Psoas muscle (tissue), 8 donors: ENCODE data around the gene TSSC4. TPM values are rescaled to one million over a fixed set of nuclear protein-coding genes. Genes with fewer than 3 reads are reported as not detected.

Experiments used
- ATAC-seq, 4 donors: fragments of 200-7000 bp; cut with Tn5 transposase; one replicate each; pipeline ENCODE4 v1.9.1; 2020; ENCODE audit warnings: moderate library complexity in 3 of 4, mild to moderate bottlenecking in 2 of 4
- DNase-seq, 2 donors: peaks; one replicate each; pipeline ENCODE4 v3.0.0-alpha.2; 2020
- H3K27ac ChIP-seq: fragments of 200-600 bp; one replicate; pipeline ENCODE4 v1.8.0; 2022
- H3K27me3 ChIP-seq, 3 donors: fragments of 200-600 bp in 1 of 3; one replicate each; pipeline versions ENCODE4 v1.6.1 to v1.8.0; 2013 to 2022; ENCODE audit warnings: low read length in 2 of 3, mild to moderate bottlenecking in 2 of 3, moderate library complexity in 1 of 3; ENCODE audit not compliant: insufficient read depth in 3 of 3
- H3K36me3 ChIP-seq, 2 donors: fragments of 200-600 bp in 1 of 2; one replicate each; pipeline versions ENCODE4 v1.6.1 to v1.8.0; 2013 to 2022; ENCODE audit warnings: low read depth in 1 of 2, mild to moderate bottlenecking in 1 of 2, moderate library complexity in 1 of 2; ENCODE audit not compliant: insufficient read depth in 1 of 2
- H3K4me1 ChIP-seq: fragments of 200-600 bp; one replicate; pipeline ENCODE4 v1.8.0; 2022
- H3K4me3 ChIP-seq: fragments of 200-600 bp; one replicate; pipeline ENCODE4 v1.8.0; 2022; ENCODE audit warnings: mild to moderate bottlenecking
- H3K9me3 ChIP-seq: fragments of 200-600 bp; one replicate; pipeline ENCODE4 v1.8.0; 2022
- CTCF ChIP-seq: fragments of 200-600 bp; IDR thresholded peaks from one replicate; pipeline ENCODE4 v1.8.0; 2022; ENCODE audit warnings: antibody characterized with exemption
- WGBS, 3 donors: extraction: QIAGEN DNeasy Blood & Tissue Kit; methylation state at CpG; one replicate each; pipeline versions ENCODE4 v1.1.6 to v1.1.7; 2013; 5-methylcytosine and 5-hydroxymethylcytosine counted together
- intact Hi-C, 2 donors: fragments of 100-400 bp; cut with DNase I; formaldehyde crosslinking; loops; one replicate each; pipeline versions ENCODE4 v1.11.0 to v1.14.2; 2022
- polyA plus RNA-seq, 3 donors: library from polyadenylated mRNA; stranded (reverse); fragments of 200-250 nt; gene quantifications; one replicate each; pipeline ENCODE4 v1.2.3, GENCODE V29; 2013
- total RNA-seq, 4 donors: library from RNA; stranded (reverse); fragmentation: NEBNext Ultra II Directional in 2 of 4; extraction: Animal tissue kit (Norgen Biotek cat#: 25700) in 2 of 4; gene quantifications; one replicate each; pipeline versions ENCODE4 v1.2.1 to v1.2.4, GENCODE V29; 2021 to 2023
- donor health status: healthy with polysubstance abuse.
- donor health status: DM: no; HTN: no; CAD: no; lungs with moderate emphysema.
- donor health status: Bipolar disorder and iron deficiency.
- donor health status: healthy.
- donor health status: DM: yes; HTN: yes; CAD: no.
- donor health status: DM: no; HTN: no; CAD: no.
- donor health status: DM: no; HTN: no; CAD: no.
- donor health status: DM: yes; HTN: yes; CAD: no.

TSSC4 gene
- total and polyA plus RNA-seq, 7 donors: 43.4 to 114 (median 65.5) TPM

- no peak within 1 kb of the TSS for H3K27ac ChIP-seq
- H3K27me3 ChIP-seq: peaks cover 0 to 59% (median 18%) of the 10 kb centered on the region in 3 donors
- intact Hi-C loops: no loop called here
Observed at GRCh38 chr11:2443881-2444820, 43.6 kb downstream of the TSSC4 start, which contains the start of gene TRPM5. Gene TRPM5 (minus strand): TSS chr11:2444514. CDS start chr11:2423036, 21,478 bp downstream.

DNA sequence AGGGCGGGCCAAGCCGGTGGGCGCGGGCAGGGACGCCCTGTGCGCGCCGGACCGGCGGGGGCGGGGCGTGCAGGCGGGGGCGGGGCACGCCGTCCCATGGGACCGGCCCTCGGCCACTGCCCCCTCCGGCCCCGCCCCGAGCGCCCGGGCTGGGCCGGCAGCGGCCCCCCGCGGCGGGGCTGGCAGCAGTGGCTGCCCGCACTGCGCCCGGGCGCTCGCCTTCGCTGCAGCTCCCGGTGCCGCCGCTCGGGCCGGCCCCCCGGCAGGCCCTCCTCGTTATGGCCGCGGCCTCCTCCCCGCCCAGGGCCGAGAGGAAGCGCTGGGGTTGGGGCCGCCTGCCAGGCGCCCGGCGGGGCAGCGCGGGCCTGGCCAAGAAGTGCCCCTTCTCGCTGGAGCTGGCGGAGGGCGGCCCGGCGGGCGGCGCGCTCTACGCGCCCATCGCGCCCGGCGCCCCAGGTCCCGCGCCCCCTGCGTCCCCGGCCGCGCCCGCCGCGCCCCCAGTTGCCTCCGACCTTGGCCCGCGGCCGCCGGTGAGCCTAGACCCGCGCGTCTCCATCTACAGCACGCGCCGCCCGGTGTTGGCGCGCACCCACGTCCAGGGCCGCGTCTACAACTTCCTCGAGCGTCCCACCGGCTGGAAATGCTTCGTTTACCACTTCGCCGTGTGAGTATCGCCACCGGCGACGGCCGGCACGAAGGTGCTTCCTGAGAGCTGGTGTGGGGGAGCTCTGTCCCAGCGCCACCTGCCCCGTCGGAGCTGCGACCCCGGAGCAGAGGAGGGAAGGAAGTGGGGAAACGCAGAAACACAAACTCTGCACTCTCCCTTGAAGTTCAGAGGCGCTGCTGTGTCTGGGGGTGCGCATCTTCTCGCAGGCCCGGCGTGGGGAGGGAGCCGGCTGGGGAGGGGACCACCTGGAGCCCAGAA is 44.5 kb downstream of the TSSC4 start, which contains the start of gene KCNQ1:
KCNQ1 (plus strand) TSS at position 188 of the 925 bp plus-strand sequence; CDS start at position 279, 91 bp downstream.
- ATAC-seq: peak; percentile 37 to 78 (median 70)
- DNase-seq: peak; percentile 44 to 61
- intact Hi-C loops: no loop called here
- Histone ChIP-seq H3K9me3 (no peaks in the 10 kb centered on the region), H3K4me1 (no peaks in the 10 kb centered on the region), H3K36me3 (no peaks in the 10 kb centered on the region), H3K27ac (no peak within 1 kb of the TSS), H3K27me3 (peaks cover 0 to 63% (median 22%) of the 10 kb centered on the region in 3 donors), H3K4me3 (peak within 1 kb of the TSS; percentile 38)
- no peak for TF ChIP-seq CTCF
- WGBS, 3 donors: 4 to 8% (median 6%) methylated on average over 49 to 112 of the region's 116 CpGs

More at GRCh38 chr11:2443881-2444820, 43.6 kb downstream of the TSSC4 start, which contains the start of gene TRPM5:
- Histone ChIP-seq H3K4me3 (peak within 1 kb of the TSS; percentile 38), H3K36me3 (no peaks in the 10 kb centered on the region), H3K4me1 (no peaks in the 10 kb centered on the region), H3K9me3 (no peaks in the 10 kb centered on the region)
- no peak for TF ChIP-seq CTCF
- 5 to 8% (median 7%) methylated on average over 37 to 64 of the region's 64 CpGs for WGBS, 3 donors
- ATAC-seq (peak in 1 of 4 donors; percentile 22), DNase-seq (peak; percentile 28 to 61)

- H3K36me3 ChIP-seq: no peaks in the 10 kb centered on the region
- H3K4me3 ChIP-seq: peak overlapping the region; percentile 38
- peaks cover 0 to 72% (median 23%) of the 10 kb centered on the region in 3 donors for H3K27me3 ChIP-seq
- 55 to 62% (median 60%) methylated on average over 22 to 23 of the region's 23 CpGs for WGBS, 3 donors
- H3K9me3 ChIP-seq: no peaks in the 10 kb centered on the region
- H3K4me1 ChIP-seq: no peaks in the 10 kb centered on the region
- TF ChIP-seq CTCF: no peak
- intact Hi-C loops: no loop called here
- no peak overlapping the region for H3K27ac ChIP-seq
- ATAC-seq (peak in 1 of 4 donors; percentile 21), DNase-seq (peak in 1 of 2 donors; percentile 36)
Observed at GRCh38 chr11:2445746-2446551, 45.4 kb downstream of the TSSC4 start.
